ENCODE results near the gene DIO3. TPM values are rescaled to one million over a fixed set of nuclear protein-coding genes. Genes with fewer than 3 reads are reported as not detected.

The DIO3 gene
- polyA plus RNA-seq, 1 donor from 2014 or later: 49.2 TPM

- H3K36me3 ChIP-seq (ENCODE audit: insufficient read depth, low read length): no peaks in the 10 kb centered on the region
- H3K9me3 ChIP-seq (ENCODE audit: low read length): no peaks in the 10 kb centered on the region
- H3K9me2 ChIP-seq (ENCODE audit: insufficient read depth, low read length): no peaks in the 10 kb centered on the region
- H3F3A ChIP-seq (ENCODE audit: insufficient read depth, low read length, poor library complexity, severe bottlenecking): no peaks in the 10 kb centered on the region
- no peaks in the 10 kb centered on the region for H3K79me2 ChIP-seq (replicated peaks; ENCODE audit: insufficient read depth, low read length)
- H3K4me3 ChIP-seq (ENCODE audit: low read length): no peak overlapping the region
- TF ChIP-seq SMC3 (conservative IDR thresholded peaks at IDR 0.05; ENCODE audit: poor library complexity): no peak
- TF ChIP-seq MXI1 (conservative IDR thresholded peaks at IDR 0.05; ENCODE audit: poor library complexity, severe bottlenecking): no peak
- TF ChIP-seq CTCF (IDR thresholded peaks at IDR 0.05; ENCODE audit: poor library complexity, severe bottlenecking): no peak
- no peak for TF ChIP-seq EP300 (conservative IDR thresholded peaks at IDR 0.05; ENCODE audit: poor library complexity, severe bottlenecking)
- TF ChIP-seq RAD21 (conservative IDR thresholded peaks at IDR 0.05): no peak
- no peak for TF ChIP-seq REST (IDR thresholded peaks at IDR 0.05; ENCODE audit: borderline replicate concordance)
- no peak for TF ChIP-seq POLR2AphosphoS5 (IDR thresholded peaks at IDR 0.05)
- TF ChIP-seq TAF1 (IDR thresholded peaks at IDR 0.05; ENCODE audit: low read depth): no peak
- no peak for TF ChIP-seq EZH2 (IDR thresholded peaks at IDR 0.05; ENCODE audit: borderline replicate concordance, insufficient read depth, low read length, poor library complexity, severe bottlenecking)
- H3K9ac ChIP-seq (ENCODE audit: low read length): no peak overlapping the region
- no peaks in the 10 kb centered on the region for H4K20me1 ChIP-seq (ENCODE audit: insufficient read depth)
- no peak overlapping the region for H2AFZ ChIP-seq (ENCODE audit: low read depth, low read length)
- H3K4me2 ChIP-seq (ENCODE audit: low read length): no peak overlapping the region
- H3K27ac ChIP-seq (ENCODE audit: low read length): no peak overlapping the region
- H3K27me3 ChIP-seq (ENCODE audit: insufficient read depth, low read depth, low read length): no peaks in the 10 kb centered on the region
These were observed 28.3 kb downstream of the DIO3 start for GRCh38 chr14:101589486-101590015.

- H3K9me2 ChIP-seq (ENCODE audit: insufficient read depth, low read length): no peaks in the 10 kb centered on the region
- no peaks in the 10 kb centered on the region for H3K27me3 ChIP-seq (ENCODE audit: insufficient read depth, low read depth, low read length)
- H3K4me3 ChIP-seq (ENCODE audit: low read length): no peak overlapping the region
- no peaks in the 10 kb centered on the region for H3K9me3 ChIP-seq (ENCODE audit: low read length)
- TF ChIP-seq EZH2 (IDR thresholded peaks at IDR 0.05; ENCODE audit: borderline replicate concordance, insufficient read depth, low read length, poor library complexity, severe bottlenecking) (no peak), POLR2AphosphoS5 (IDR thresholded peaks at IDR 0.05) (no peak), TAF1 (IDR thresholded peaks at IDR 0.05; ENCODE audit: low read depth) (no peak), RAD21 (conservative IDR thresholded peaks at IDR 0.05) (no peak), EP300 (conservative IDR thresholded peaks at IDR 0.05; ENCODE audit: poor library complexity, severe bottlenecking) (no peak), CTCF (IDR thresholded peaks at IDR 0.05; ENCODE audit: poor library complexity, severe bottlenecking) (no peak), REST (IDR thresholded peaks at IDR 0.05; ENCODE audit: borderline replicate concordance) (no peak), SMC3 (conservative IDR thresholded peaks at IDR 0.05; ENCODE audit: poor library complexity) (no peak), MXI1 (conservative IDR thresholded peaks at IDR 0.05; ENCODE audit: poor library complexity, severe bottlenecking) (no peak)
- H2AFZ ChIP-seq (ENCODE audit: low read depth, low read length): no peak overlapping the region
- H3K36me3 ChIP-seq (ENCODE audit: insufficient read depth, low read length): no peaks in the 10 kb centered on the region
- no peaks in the 10 kb centered on the region for H3F3A ChIP-seq (ENCODE audit: insufficient read depth, low read length, poor library complexity, severe bottlenecking)
- H3K79me2 ChIP-seq (replicated peaks; ENCODE audit: insufficient read depth, low read length): no peaks in the 10 kb centered on the region
- H3K4me2 ChIP-seq (ENCODE audit: low read length): no peak overlapping the region
- H3K27ac ChIP-seq (ENCODE audit: low read length): no peak overlapping the region
- no peak overlapping the region for H3K9ac ChIP-seq (ENCODE audit: low read length)
- no peaks in the 10 kb centered on the region for H4K20me1 ChIP-seq (ENCODE audit: insufficient read depth)
These were observed 28.8 kb downstream of the DIO3 start for GRCh38 chr14:101590062-101590461.

Measured in neural cell (in vitro differentiated cells).